Endodermal cell (in vitro differentiated cells): ENCODE data around the gene ATE1. TPM values are rescaled to one million over a fixed set of nuclear protein-coding genes. Genes with fewer than 3 reads are reported as not detected.

Experiments
- DNase-seq: peaks from one replicate; pipeline ENCODE4 v3.0.0-alpha.2; 2017
- H3K27ac ChIP-seq: 2 replicates; pipeline ENCODE4 v1.5.1; 2013; ENCODE audit warnings: mild to moderate bottlenecking, low read depth, low read length, moderate library complexity
- H3K27me3 ChIP-seq: 2 replicates; pipeline ENCODE4 v1.6.1; 2013; ENCODE audit warnings: mild to moderate bottlenecking, low read length, moderate library complexity; ENCODE audit not compliant: insufficient read depth, control insufficient read depth, poor library complexity, severe bottlenecking
- H3K36me3 ChIP-seq: 2 replicates; pipeline ENCODE4 v1.7.0; 2013; ENCODE audit warnings: mild to moderate bottlenecking, low read length, moderate library complexity; ENCODE audit not compliant: control insufficient read depth, insufficient read depth
- H3K4me1 ChIP-seq: one replicate; pipeline ENCODE4 v1.7.0; 2013; ENCODE audit warnings: low read length; ENCODE audit not compliant: control insufficient read depth, insufficient read depth
- H3K4me3 ChIP-seq: 2 replicates; pipeline ENCODE4 v1.5.1; 2013; ENCODE audit warnings: mild to moderate bottlenecking, low read length, moderate library complexity
- H3K9ac ChIP-seq: 2 replicates; pipeline ENCODE4 v1.6.1; 2013; ENCODE audit warnings: mild to moderate bottlenecking, low read length, moderate library complexity; ENCODE audit not compliant: poor library complexity, severe bottlenecking; ENCODE audit errors: extremely low read depth
- H3K9me3 ChIP-seq: 2 replicates; pipeline ENCODE4 v1.6.1; 2013; ENCODE audit warnings: mild to moderate bottlenecking, low read length, moderate library complexity; ENCODE audit not compliant: control insufficient read depth
- H3K27ac Mint-ChIP-seq: 2 replicates; pipeline ENCODE4 v1.8.0; 2020; ENCODE audit warnings: mixed read lengths
- H3K27me3 Mint-ChIP-seq: 2 replicates; pipeline ENCODE4 v1.8.0; 2021; ENCODE audit warnings: mild to moderate bottlenecking, mixed read lengths; ENCODE audit not compliant: insufficient read depth
- H3K36me3 Mint-ChIP-seq: 2 replicates; pipeline ENCODE4 v1.8.0; 2020; ENCODE audit warnings: low read depth, mixed read lengths
- H3K4me1 Mint-ChIP-seq: 2 replicates; pipeline ENCODE4 v1.8.0; 2020; ENCODE audit warnings: mixed read lengths
- H3K4me3 Mint-ChIP-seq: 2 replicates; pipeline ENCODE4 v1.8.0; 2020; ENCODE audit warnings: mild to moderate bottlenecking, moderate library complexity, mixed read lengths
- H3K9me3 Mint-ChIP-seq: 2 replicates; pipeline ENCODE4 v1.8.0; 2020; ENCODE audit warnings: mild to moderate bottlenecking, mixed read lengths
- CTCF ChIP-seq: fragments of 200-600 bp; sonication (generic); conservative IDR thresholded peaks from 2 replicates; pipeline ENCODE4 v1.5.0; 2021; ENCODE audit warnings: antibody characterized with exemption, mild to moderate bottlenecking
- WGBS, 2 experiments: methylation state at CpG; one replicate each; pipeline versions ENCODE4 v1.1.5 to v1.1.7; 2013; ENCODE audit warnings: missing lambda C conversion rate in 2 of 2, mixed read lengths in 1 of 2; ENCODE audit not compliant: insufficient coverage in 1 of 2, insufficient read length in 1 of 2; 5-methylcytosine and 5-hydroxymethylcytosine counted together
- total RNA-seq, 2 donors: library from RNA; stranded (reverse); fragmentation: NEBNext Ultra II Directional in 1 of 2; extraction: Animal tissue kit (Norgen Biotek cat#: 25700) in 1 of 2; gene quantifications; 2 replicates in 1 of 2; 3 replicates in 1 of 2; pipeline ENCODE4 v1.2.1, GENCODE V29; 2021

The ATE1 gene
- total RNA-seq, 2 donors from 2014 or later: 31.2 to 32.2 TPM

- no peaks in the 10 kb centered on the region for H3K9me3 Mint-ChIP-seq
- H3K27me3 Mint-ChIP-seq: no peaks in the 10 kb centered on the region
- peaks cover 4% of the 10 kb centered on the region for H3K36me3 ChIP-seq
- peak overlapping the region; percentile 94 for H3K4me3 ChIP-seq
- H3K27me3 ChIP-seq: no peaks in the 10 kb centered on the region
- DNase-seq: no peak
- H3K4me1 ChIP-seq: peaks cover 18% of the 10 kb centered on the region
- peak overlapping the region; percentile 86 for H3K27ac Mint-ChIP-seq
- WGBS, 2 experiments: 17 to 24% methylated on average over 16 to 20 of the region's 20 CpGs
- peak overlapping the region; percentile 92 for H3K4me3 Mint-ChIP-seq
- H3K27ac ChIP-seq: peak overlapping the region; percentile 96
- no peaks in the 10 kb centered on the region for H3K9me3 ChIP-seq
- TF ChIP-seq CTCF: no peak
- peaks cover 12% of the 10 kb centered on the region for H3K36me3 Mint-ChIP-seq
- H3K4me1 Mint-ChIP-seq: peaks cover 24% of the 10 kb centered on the region
- peak overlapping the region; percentile 92 for H3K9ac ChIP-seq
Observed at GRCh38 chr10:121928528-121928884, 675 bp upstream of the ATE1 start.

DNA sequence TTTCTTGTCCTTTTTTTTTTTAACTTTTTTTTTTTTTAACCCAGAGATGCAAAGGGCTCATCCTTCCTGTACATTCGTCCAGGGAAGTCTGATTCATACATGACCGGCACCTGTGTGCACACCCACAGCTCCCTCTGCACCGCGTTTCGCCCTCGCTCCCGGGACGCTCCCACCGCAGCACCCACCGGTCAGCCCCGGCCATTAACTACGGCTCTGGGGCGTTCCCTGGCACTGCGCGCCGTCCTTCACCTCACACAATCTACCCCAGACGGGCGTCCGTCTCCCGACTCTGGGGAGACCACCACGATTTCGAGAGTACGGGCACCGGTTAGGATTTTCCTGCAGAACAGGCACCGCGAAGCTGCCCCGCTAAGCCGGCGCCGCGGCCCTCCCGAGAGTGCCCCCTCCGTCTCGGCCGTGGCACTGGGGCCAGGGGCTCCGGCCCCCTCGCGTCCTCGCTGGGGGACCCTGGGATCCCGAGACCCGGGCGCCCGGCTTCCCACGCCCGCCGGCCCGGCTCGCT is 452 bp downstream of the ATE1 start:
- H3K36me3 Mint-ChIP-seq: peaks cover 12% of the 10 kb centered on the region

GRCh38 chr10:121926671-121927317 is 1.0 kb downstream of the ATE1 start:
- Histone ChIP-seq H3K36me3 (peaks cover 14% of the 10 kb centered on the region), H3K4me3 (peak overlapping the region; percentile 94), H3K4me1 (peaks cover 20% of the 10 kb centered on the region), H3K27me3 (no peaks in the 10 kb centered on the region), H3K9me3 (no peaks in the 10 kb centered on the region), H3K9ac (peak overlapping the region; percentile 92), H3K27ac (no peak overlapping the region)
- 8 to 11% methylated on average over 12 to 19 of the region's 20 CpGs for WGBS, 2 experiments
- DNase-seq: no peak
- H3K36me3 Mint-ChIP-seq: peaks cover 13% of the 10 kb centered on the region
- H3K4me3 Mint-ChIP-seq: peak overlapping the region; percentile 92
- H3K9me3 Mint-ChIP-seq: no peaks in the 10 kb centered on the region
- TF ChIP-seq CTCF: no peak
- H3K27ac Mint-ChIP-seq: peak overlapping the region; percentile 96
- H3K4me1 Mint-ChIP-seq: peaks cover 20% of the 10 kb centered on the region
- no peaks in the 10 kb centered on the region for H3K27me3 Mint-ChIP-seq

More for the DNA sequence above, 452 bp downstream of the ATE1 start:
- Histone ChIP-seq H3K27ac (peak overlapping the region; percentile 96), H3K4me1 (peaks cover 18% of the 10 kb centered on the region), H3K9me3 (no peaks in the 10 kb centered on the region), H3K9ac (peak overlapping the region; percentile 92), H3K27me3 (no peaks in the 10 kb centered on the region), H3K4me3 (peak overlapping the region; percentile 94), H3K36me3 (peaks cover 8% of the 10 kb centered on the region)
- peak; percentile 84 for DNase-seq
- H3K9me3 Mint-ChIP-seq: no peaks in the 10 kb centered on the region
- H3K4me1 Mint-ChIP-seq: peaks cover 20% of the 10 kb centered on the region
- peak overlapping the region; percentile 96 for H3K27ac Mint-ChIP-seq
- 0% methylated on average over 22 to 48 of the region's 48 CpGs for WGBS, 2 experiments
- peak overlapping the region; percentile 92 for H3K4me3 Mint-ChIP-seq
- H3K27me3 Mint-ChIP-seq: no peaks in the 10 kb centered on the region
- no peak for TF ChIP-seq CTCF
